Thymus (tissue), 2 donors: Measurements from ENCODE around the gene ALKBH3. TPM values are rescaled to one million over a fixed set of nuclear protein-coding genes. Genes with fewer than 3 reads are reported as not detected.

Source experiments
- polyA plus RNA-seq: library from polyadenylated mRNA; stranded (reverse); fragments of 200-250 nt; gene quantifications from one replicate; pipeline ENCODE4 v1.2.3, GENCODE V29; 2013
- total RNA-seq: library from RNA; stranded (reverse); fragments of 120-200 nt; gene quantifications from one replicate; pipeline ENCODE4 v1.2.4, GENCODE V29; 2013
- donor health status: healthy.

ALKBH3 gene
- total and polyA plus RNA-seq, 2 donors = 33.5 to 36.0 TPM

Other genes with a start within 250 kb of the ALKBH3 start
- 18.8 TPM for gene HSD17B12, start 200.1 kb upstream of the ALKBH3 start, total RNA-seq
- 32.1 TPM for gene HSD17B12, start 200.1 kb upstream of the ALKBH3 start, polyA plus RNA-seq
- gene C11orf96, start 61.8 kb downstream of the ALKBH3 start, total RNA-seq = 2.9 TPM
- 42.3 TPM for gene C11orf96, start 61.8 kb downstream of the ALKBH3 start, polyA plus RNA-seq
- 0.05 TPM for gene ACCSL, start 167.2 kb downstream of the ALKBH3 start, total RNA-seq
- gene ACCSL, start 167.2 kb downstream of the ALKBH3 start, polyA plus RNA-seq = 0.11 TPM
- 6.5 TPM for gene ACCS, start 185.4 kb downstream of the ALKBH3 start, total RNA-seq
- 27.2 TPM for gene ACCS, start 185.4 kb downstream of the ALKBH3 start, polyA plus RNA-seq
- 20.2 TPM for gene EXT2, start 214.8 kb downstream of the ALKBH3 start, total RNA-seq
- gene EXT2, start 214.8 kb downstream of the ALKBH3 start, polyA plus RNA-seq = 19.3 TPM